C1 segment of cervical spinal cord (tissue), 14 donors: ENCODE results near the gene LNPK.
"Not testable (repeated sequence)": the region's sequence is repeated elsewhere in the genome, so short reads cannot be mapped to it uniquely, and the experiment has no call there.

Experiments used
- DNase-seq, 14 donors: peaks; one replicate each; lab custom pipeline; 2025; lab: John Stamatoyannopoulos, UW

The LNPK gene

DNA sequence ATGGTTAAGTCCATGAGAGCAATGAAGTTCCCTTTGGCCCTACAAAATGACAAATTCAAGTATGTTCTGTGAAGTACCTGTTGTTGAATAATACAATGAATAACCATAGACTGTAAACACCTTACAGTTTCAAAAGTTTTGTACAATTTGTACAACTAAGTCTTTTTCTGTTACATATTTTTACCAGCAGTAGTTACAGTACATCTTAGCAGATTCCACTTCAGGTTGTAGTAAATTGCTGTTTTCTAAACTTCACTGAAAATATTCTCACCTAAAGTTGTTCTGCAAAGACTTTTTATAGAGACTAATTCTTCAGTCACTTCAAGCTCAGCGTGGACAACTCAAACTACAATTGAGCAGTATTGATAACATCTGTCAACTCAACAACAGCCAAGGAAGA lies 28.7 kb downstream of the LNPK start:
- no peak for DNase-seq

GRCh38 chr2:175966839-175967238 lies 35.2 kb downstream of the LNPK start:
- DNase-seq, result no peak

GRCh38 chr2:175965773-175966172 lies 36.3 kb downstream of the LNPK start:
- no peak for DNase-seq

DNA sequence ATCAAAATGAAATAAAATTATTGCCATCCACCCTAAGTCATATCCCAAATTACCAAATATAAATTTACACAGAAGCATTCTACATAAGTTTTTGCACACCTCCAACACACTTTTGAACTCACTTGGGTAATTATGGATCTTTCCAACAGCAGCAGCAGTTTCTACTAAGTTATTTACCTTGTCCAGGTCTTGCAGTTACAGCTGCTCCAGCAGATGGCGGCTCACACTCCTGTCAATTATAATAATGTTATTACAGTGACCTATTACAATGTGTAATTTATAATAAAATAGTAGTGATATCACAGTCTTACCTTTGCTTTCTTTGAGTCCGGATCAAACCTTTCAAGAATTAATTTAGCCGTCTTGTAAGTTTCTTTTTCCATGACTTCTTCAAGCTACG lies 37.9 kb downstream of the LNPK start:
- DNase-seq, result no peak

GRCh38 chr2:175963171-175963570 lies 38.9 kb downstream of the LNPK start:
- DNase-seq, result not testable (repeated sequence)

GRCh38 chr2:175957845-175958244 lies 44.2 kb downstream of the LNPK start:
- DNase-seq, result no peak

DNA sequence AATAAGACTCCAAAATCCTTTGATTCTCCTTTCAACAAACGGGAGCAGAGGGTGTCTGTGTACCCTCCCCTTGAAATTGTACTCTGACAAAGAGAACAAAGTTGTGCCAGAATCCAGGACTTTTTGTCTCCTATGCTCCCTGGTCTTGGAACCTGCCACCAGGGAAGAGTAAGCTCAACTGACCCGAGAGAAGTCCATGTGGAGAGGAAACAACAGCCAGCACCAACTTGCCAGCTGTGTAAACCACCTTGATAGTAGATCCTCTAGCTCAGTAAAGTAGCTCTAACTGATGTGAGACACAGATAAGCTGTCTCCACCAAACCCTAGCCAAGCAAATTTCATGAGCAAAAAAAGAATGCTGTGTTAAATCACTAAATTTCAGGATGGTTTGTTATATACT lies 46.9 kb downstream of the LNPK start:
- no peak for DNase-seq

DNA sequence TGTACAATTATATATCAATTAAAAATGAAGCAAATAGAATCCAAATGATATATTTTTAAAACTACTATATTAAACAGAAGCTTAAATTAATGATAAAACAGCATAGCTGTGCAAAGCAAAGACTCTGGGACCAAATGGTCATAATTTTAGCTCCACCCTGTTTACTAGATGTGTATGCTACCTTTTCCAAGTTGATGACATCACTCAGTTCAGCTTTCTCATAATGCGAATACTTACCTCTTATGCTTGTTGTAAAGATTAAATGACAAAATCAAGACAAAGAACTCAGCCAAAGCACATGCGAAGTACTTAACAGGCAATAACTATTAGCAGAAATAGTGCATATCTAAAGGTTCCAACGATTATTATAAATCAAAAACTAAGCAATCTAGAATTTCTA lies 51.6 kb downstream of the LNPK start:
- no peak for DNase-seq

DNA sequence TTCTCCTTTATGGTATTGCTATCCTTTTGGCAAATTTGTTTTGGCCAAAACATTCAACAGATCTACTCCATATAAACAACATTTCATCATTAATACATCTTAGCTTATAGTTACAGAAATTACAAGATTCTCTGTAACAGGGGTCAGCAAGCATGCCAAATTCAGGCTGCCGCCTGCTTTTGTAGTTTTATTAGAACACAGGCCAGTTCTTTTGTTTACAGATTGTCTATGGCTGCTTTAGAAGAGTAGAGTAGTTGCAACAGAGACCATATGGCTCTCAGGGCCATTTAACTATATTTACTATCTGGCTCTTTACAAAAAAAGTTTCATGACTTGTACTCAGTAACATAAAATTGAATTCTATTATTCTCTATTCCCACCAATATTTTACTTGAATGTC lies 53.9 kb downstream of the LNPK start:
- DNase-seq, result no peak

- no peak for DNase-seq
Observed at GRCh38 chr2:175947073-175947472, 55.0 kb downstream of the LNPK start.

DNA sequence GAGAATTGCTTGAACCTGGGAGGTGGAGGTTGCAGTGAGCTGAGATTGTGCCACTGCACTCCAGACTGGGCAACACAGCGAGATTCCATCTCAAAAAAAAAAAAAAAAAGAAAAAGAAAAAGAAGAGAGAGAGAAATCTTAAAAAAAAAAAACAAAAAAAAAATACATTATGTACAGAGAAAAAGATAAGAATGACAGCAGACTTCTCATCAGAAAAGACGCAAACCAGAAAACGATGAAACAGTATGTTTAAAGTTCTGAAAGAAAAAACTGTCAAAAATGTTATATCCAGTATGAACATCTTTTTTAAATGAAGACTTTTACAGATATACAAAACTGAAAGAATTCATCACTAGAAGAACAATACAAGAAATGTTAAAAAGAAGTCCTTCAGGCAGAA lies 60.4 kb downstream of the LNPK start:
- DNase-seq, result no peak

DNA sequence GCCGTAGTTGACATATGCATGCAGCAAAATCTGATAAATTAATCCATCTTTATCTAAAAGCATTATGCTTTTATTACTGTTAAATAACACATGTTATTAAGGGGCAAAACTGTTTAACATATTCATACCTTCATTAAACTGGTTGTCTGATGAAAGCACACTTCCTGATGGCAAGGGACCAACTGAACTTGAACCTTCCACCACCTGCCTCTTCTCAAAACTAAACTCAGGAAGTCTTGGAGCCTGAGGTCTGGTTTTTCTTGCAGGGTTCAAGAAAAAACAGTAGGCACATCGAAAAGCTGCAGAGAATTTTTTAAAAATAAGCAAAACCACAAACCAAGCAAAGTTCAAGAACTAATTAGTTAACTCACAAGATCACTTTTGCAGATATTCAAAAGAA lies 64.9 kb downstream of the LNPK start:
- DNase-seq, result no peak

DNA sequence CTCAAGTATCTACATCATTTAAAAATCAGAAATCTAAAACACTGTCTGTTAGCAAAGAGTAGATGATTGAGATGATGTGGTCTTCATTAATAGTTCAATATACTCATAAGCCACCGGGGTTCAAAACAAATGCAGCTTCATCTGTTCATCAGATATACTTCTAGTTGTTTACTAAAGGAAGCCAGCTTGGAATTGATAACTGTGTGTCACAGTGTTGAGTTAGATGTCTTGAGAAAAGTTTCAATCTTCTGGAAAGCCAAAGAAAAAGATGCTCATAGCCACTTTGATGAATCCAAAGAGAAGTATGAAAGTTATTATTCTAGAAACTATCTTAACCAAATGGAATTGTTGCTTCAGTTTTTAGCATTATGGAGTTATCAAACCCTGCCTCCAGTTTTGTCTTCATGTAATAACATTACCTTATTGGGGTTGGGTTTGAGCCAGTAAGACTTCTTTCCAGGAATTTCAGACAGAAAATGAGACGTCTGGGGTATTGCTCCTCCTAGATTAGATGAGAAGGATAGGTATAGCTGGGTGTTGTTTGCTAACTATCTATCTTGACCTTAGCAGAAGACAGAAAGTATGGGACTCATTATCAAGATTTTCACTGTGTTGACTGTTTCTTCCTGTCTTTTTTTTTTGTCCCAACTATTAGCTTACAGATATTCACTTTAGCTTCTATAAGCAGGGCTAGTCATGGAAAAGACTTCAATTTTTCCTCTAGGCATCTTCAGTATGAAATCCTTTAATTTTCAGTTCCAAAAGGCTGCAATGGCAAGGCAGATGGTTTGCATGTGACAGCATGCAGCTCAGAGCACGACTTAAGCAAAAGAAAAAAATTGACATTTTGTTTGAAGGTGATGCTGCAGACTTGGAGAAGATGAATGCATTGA lies 66.5 kb downstream of the LNPK start:
- no peak for DNase-seq

DNA sequence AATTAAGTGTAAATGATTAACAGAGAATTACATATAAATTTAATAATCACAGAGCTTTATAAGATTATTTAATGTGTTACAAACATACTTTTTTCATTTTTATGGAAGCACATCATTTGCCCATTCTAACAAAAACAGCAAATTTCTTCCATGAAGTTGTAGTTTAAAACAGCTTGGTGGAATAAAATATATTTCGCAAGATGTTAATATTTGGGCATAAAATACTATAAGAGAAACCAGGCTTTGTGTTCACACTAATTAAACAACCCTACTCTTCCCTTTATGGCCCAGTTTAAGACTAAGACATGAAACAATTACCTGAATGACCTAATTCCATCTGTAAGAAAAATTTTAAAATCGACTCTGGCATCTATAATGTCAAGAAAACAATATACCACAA lies 69.4 kb downstream of the LNPK start:
- no peak for DNase-seq

GRCh38 chr2:175931805-175932204 lies 70.3 kb downstream of the LNPK start:
- no peak for DNase-seq

GRCh38 chr2:175930504-175930903 lies 71.6 kb downstream of the LNPK start:
- no peak for DNase-seq

- DNase-seq, result no peak
Observed at GRCh38 chr2:175929850-175930249, 72.2 kb downstream of the LNPK start.

- no peak for DNase-seq
Observed at GRCh38 chr2:175926272-175926671, 75.8 kb downstream of the LNPK start.

- DNase-seq, result no peak
Observed at GRCh38 chr2:175922160-175922559, 79.9 kb downstream of the LNPK start.

GRCh38 chr2:175918935-175919334 lies 83.1 kb downstream of the LNPK start:
- DNase-seq, result no peak

GRCh38 chr2:175914846-175915245 lies 87.2 kb downstream of the LNPK start:
- no peak for DNase-seq

DNA sequence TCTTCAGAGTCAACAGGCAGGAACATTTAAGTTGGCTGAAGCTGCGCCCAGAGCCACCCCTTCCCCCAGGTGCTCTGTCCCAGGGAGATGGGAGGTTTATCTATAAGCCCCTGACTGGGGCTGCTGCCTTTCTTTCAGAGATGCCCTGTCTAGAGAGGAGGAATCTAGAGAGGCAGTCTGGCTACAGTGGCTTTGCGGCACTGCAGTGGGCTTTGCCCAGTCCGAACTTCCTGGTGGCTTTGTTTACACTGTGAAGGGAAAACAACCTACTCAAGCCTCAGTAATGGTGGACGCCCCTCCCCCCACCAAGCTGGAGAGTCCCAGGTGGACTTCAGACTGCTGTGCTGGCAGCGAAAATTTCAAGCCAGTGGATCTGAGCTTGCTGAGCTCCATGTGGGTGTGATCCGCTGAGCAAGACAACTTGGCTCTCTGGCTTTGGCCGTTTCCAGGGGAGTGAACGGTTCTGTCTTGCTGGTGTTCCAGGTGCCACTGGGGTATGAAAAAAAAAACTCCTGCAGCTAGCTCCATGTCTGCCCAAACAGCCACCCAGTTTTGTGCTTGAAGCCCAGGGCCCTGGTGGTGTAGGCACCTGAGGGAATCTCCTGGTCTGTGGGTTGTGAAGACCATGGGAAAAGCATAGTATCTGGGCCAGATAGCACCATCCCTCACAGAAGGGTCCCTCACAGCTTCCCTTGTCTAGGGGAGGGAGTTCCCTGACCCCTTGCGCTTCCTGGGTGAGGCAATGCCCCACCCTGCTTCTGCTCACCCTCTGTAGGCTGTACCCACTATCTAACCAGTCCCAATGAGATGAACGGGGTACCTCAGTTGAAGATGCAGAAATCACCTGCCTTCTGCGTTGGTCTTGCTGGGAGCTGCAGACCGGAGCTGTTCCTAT lies 88.0 kb downstream of the LNPK start:
- DNase-seq, result not testable (repeated sequence)

DNA sequence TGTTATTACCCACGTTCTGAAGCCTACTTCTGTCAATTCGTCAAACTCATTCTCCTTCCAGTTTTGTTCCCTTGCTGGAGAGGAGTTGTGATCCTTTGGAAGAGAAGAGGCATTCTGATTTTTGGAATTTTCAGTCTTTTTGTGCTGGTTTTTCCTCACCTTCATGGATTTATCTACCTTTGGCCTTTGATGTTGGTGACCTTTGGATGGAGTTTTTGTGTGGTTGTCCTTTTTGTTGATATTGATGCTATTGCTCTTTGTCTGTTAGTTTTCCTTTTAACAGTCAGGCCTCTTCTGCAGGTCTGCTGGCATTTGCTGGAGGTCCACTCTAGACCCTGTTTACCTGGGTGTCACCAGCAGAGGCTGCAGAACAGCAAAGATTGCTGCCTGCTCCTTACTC lies 88.8 kb downstream of the LNPK start:
- DNase-seq, result not testable (repeated sequence)
